A673 (cell line): ENCODE data around the gene PAM16. TPM values are rescaled to one million over a fixed set of nuclear protein-coding genes. Genes with fewer than 3 reads are reported as not detected.

Experiments used
- BruUV-seq: library from RNA; stranded (reverse); fragments of 400-500 nt; replicated peaks from 2 replicates; lab custom pipeline; 2021; lab: Mats Ljungman, UMichigan
- CTCF ChIA-PET: fragments of 300-600 bp; sonication (Branson Sonifier 250); formaldehyde crosslinking; loops from one replicate; lab custom pipeline; 2022; ENCODE audit warnings: antibody characterized with exemption; lab: Charles Lee
- POLR2A ChIA-PET: fragments of 300-600 bp; sonication (Branson Sonifier 250); formaldehyde crosslinking; loops from one replicate; lab custom pipeline; 2022; ENCODE audit warnings: antibody characterized with exemption; ENCODE audit not compliant: low non-redundant PET; lab: Charles Lee
- DNase-seq: peaks from one replicate; pipeline ENCODE4 v3.0.0-alpha.2; 2015; ENCODE audit warnings: low spot score
- H3K27ac ChIP-seq: fragments of 200-600 bp; sonication (generic); 2 replicates; pipeline ENCODE4 v1.5.1; 2016; ENCODE audit warnings: mixed run types, low read depth, mild to moderate bottlenecking, mixed read lengths, antibody characterized with exemption, low read length; ENCODE audit not compliant: poor library complexity, severe bottlenecking
- H3K27me3 ChIP-seq: fragments of 200-600 bp; sonication (generic); replicated peaks from 2 replicates; pipeline ENCODE4 v1.6.1; 2017; ENCODE audit warnings: mixed run types, low read depth, mild to moderate bottlenecking, mixed read lengths, antibody characterized with exemption, low read length; ENCODE audit not compliant: insufficient read depth, poor library complexity
- H3K36me3 ChIP-seq: fragments of 200-600 bp; sonication (generic); 2 replicates; pipeline ENCODE4 v1.6.1; 2016; ENCODE audit warnings: mixed run types, mild to moderate bottlenecking, mixed read lengths, antibody characterized with exemption, low read length; ENCODE audit not compliant: insufficient read depth, poor library complexity, severe bottlenecking
- H3K4me1 ChIP-seq: fragments of 200-600 bp; sonication (generic); 2 replicates; pipeline ENCODE4 v1.6.1; 2017; ENCODE audit warnings: mixed run types, mild to moderate bottlenecking, mixed read lengths, antibody characterized with exemption, low read length; ENCODE audit not compliant: insufficient read depth, poor library complexity, severe bottlenecking
- H3K4me3 ChIP-seq: fragments of 200-600 bp; sonication (generic); 2 replicates; pipeline ENCODE4 v1.5.1; 2016; ENCODE audit warnings: low read depth, mixed run types, mild to moderate bottlenecking, mixed read lengths, low read length; ENCODE audit not compliant: poor library complexity, severe bottlenecking
- H3K9me3 ChIP-seq: fragments of 200-600 bp; sonication (generic); 2 replicates; pipeline ENCODE4 v1.6.1; 2016; ENCODE audit warnings: mixed run types, low read depth, mild to moderate bottlenecking, mixed read lengths, antibody characterized with exemption, low read length; ENCODE audit not compliant: poor library complexity, severe bottlenecking
- CTCF ChIP-seq: fragments of 300-800, 200-600 bp; sonication (generic); conservative IDR thresholded peaks from 2 replicates; pipeline ENCODE4 v1.5.1; 2017; ENCODE audit warnings: low read depth, mild to moderate bottlenecking, antibody characterized with exemption, low read length, moderate library complexity, mixed read lengths
- EZH2 ChIP-seq: fragments of 200-600 bp; sonication (generic); IDR thresholded peaks from 2 replicates; pipeline ENCODE4 v1.6.1; 2017; ENCODE audit warnings: borderline replicate concordance, low read depth, mild to moderate bottlenecking, mixed read lengths, antibody characterized with exemption, low read length; ENCODE audit not compliant: poor library complexity, severe bottlenecking
- intact Hi-C: fragments of 100-400 bp; cut with micrococcal nuclease; formaldehyde crosslinking; loops from one replicate; pipeline ENCODE4 v1.10.0; 2022; ENCODE audit not compliant: unreplicated experiment
- total RNA-seq: library from RNA; stranded (reverse); gene quantifications from 2 replicates; pipeline ENCODE4 v1.2.3, GENCODE V29; 2021

PAM16 gene
- total RNA-seq, 1 experiment from 2014 or later: 90.3 TPM

DNA sequence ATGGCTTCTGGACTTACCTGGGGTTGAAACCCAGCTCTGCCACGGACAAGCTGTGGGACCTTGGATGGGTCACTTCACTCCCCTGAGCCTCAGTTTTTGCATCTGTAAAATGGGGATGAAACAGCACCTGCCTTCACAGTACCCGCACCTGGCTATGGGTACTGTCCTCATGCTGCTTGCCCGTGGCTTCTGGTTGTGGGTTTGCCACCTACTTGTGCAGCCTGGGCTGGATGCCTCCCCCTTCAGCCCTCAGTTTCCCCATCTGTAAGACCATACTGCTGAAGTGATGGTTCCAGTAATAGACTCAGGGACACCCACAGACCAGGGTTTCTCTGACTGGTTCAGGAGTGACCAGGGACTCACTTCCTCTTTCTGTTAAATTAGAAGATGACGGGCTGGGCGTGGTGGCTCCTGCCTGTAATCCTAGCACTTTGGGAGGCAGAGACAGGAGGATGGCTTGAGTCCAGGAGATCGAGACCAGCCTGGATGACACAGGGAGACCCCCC, 25.8 kb downstream of the PAM16 start:
- POLR2A ChIA-PET: no interaction called here
- H3K4me1 ChIP-seq: peaks cover 18% of the 10 kb centered on the region
- H3K27ac ChIP-seq: no peak overlapping the region

DNA sequence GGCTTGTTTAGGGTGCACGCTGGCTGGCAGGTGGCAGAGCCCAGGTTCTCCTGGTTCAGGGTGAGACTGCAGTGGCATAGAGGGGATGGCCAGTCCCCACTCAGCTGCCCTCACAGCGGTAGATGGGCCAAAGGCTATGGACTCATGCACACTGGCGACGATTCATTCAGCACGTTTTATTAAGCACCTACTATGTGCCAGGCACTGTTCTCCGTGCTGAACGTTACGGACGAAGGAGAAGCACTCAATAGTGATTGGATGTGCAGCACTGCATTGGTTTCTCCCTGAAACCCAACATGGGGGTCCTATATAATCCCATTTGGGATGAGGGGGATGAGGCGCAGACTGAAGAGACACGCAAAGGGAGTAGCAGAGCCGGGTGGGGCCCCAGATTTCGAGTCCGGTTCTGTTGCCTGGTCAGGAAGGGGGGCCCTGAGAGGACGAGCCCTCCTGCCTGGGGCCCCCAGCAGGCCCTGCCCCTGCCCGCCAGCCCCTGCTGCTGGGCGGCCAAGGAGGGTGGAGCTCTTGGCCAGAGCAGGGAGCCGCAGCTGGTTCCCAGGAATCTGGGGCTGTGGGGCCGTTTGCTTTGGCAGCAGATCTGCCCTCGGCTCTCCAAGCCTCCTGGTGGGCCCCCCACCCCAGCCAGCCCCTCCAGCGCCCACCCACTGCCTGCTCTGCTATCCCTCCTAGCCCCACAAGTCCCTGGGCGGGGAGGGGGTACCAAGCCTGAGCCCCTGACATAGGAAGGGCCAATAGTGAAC, 26.4 kb downstream of the PAM16 start:
- intact Hi-C loops: no loop called here
- Histone ChIP-seq H3K27me3 (no peaks in the 10 kb centered on the region), H3K4me3 (no peak overlapping the region), H3K27ac (peak overlapping the region; percentile 59), H3K9me3 (no peaks in the 10 kb centered on the region), H3K36me3 (no peaks in the 10 kb centered on the region), H3K4me1 (peaks cover 21% of the 10 kb centered on the region)
- TF ChIP-seq CTCF: no peak
- no peak for TF ChIP-seq EZH2
- CTCF ChIA-PET: interaction anchor here (0.5 kb wide), 1 partner anchor 70 kb away, joined by 3 read pairs; no protein-coding TSS in a partner anchor
- no peak for DNase-seq
- POLR2A ChIA-PET: no interaction called here
- no TSS peak for BruUV-seq

More for the DNA sequence above, 25.8 kb downstream of the PAM16 start:
- CTCF ChIA-PET: no interaction called here
- intact Hi-C loops: no loop called here
- H3K36me3 ChIP-seq: no peaks in the 10 kb centered on the region
- H3K27me3 ChIP-seq: no peaks in the 10 kb centered on the region
- no peak for TF ChIP-seq EZH2
- TF ChIP-seq CTCF: no peak
- H3K4me3 ChIP-seq: no peak overlapping the region
- no TSS peak for BruUV-seq
- H3K9me3 ChIP-seq: no peaks in the 10 kb centered on the region
- DNase-seq: no peak

- H3K4me3 ChIP-seq: no peak overlapping the region
- peak overlapping the region; percentile 59 for H3K27ac ChIP-seq
- no peaks in the 10 kb centered on the region for H3K27me3 ChIP-seq
- ChIA-PET POLR2A (interaction anchor here (0.6 kb wide), 1 partner anchor 51 kb away, joined by 5 read pairs; the partner anchor contains the start of gene TFAP4), CTCF (interaction anchor here (0.5 kb wide), 1 partner anchor 69 kb away, joined by 3 read pairs; no protein-coding TSS in a partner anchor)
- TF ChIP-seq EZH2: no peak
- peaks cover 24% of the 10 kb centered on the region for H3K4me1 ChIP-seq
- peak; percentile 48 for DNase-seq
- intact Hi-C loops: no loop called here
- H3K36me3 ChIP-seq: no peaks in the 10 kb centered on the region
- no TSS peak for BruUV-seq
- H3K9me3 ChIP-seq: no peaks in the 10 kb centered on the region
Observed at GRCh38 chr16:4323845-4324488, 27.2 kb downstream of the PAM16 start.
